Testis (tissue), 5 donors: ENCODE measurements around the gene TSLP. TPM values are rescaled to one million over a fixed set of nuclear protein-coding genes. Genes with fewer than 3 reads are reported as not detected.
A peak's percentile ranks its signal among the peaks of the same experiment; 100 is the strongest.

Experiments
- DNase-seq: peaks from one replicate; pipeline ENCODE4 v3.0.0-alpha.2; 2019
- H3K27ac ChIP-seq, 2 donors: fragments of 200-600 bp; sonication (generic); one replicate each; pipeline ENCODE4 v1.5.1; 2019
- H3K27me3 ChIP-seq: fragments of 200-600 bp; sonication (generic); one replicate; pipeline ENCODE4 v1.5.1; 2019
- H3K36me3 ChIP-seq: fragments of 200-600 bp; sonication (generic); one replicate; pipeline ENCODE4 v1.5.1; 2017; ENCODE audit warnings: low read depth; ENCODE audit errors: missing control alignments
- H3K4me1 ChIP-seq: fragments of 200-600 bp; sonication (generic); one replicate; pipeline ENCODE4 v1.5.1; 2019
- H3K4me3 ChIP-seq, 2 donors: fragments of 200-600 bp; sonication (generic); one replicate each; pipeline ENCODE4 v1.5.1; 2017 to 2019
- H3K9me3 ChIP-seq: fragments of 200-600 bp; sonication (generic); one replicate; pipeline ENCODE4 v1.5.1; 2017
- POLR2A ChIP-seq: fragments of 450-650 bp; IDR thresholded peaks from one replicate; pipeline ENCODE4 v1.6.1; 2017; ENCODE audit warnings: antibody characterized with exemption, mild to moderate bottlenecking, moderate library complexity
- WGBS, 2 donors: methylation state at CpG; one replicate each; pipeline ENCODE4 v1.1.5; 2018; 5-methylcytosine and 5-hydroxymethylcytosine counted together
- intact Hi-C: fragments of 100-400 bp; cut with DNase I; formaldehyde crosslinking; loops from one replicate; pipeline ENCODE4 v1.15.1; 2023; ENCODE audit warnings: low total_unique reads
- long read RNA-seq, 2 donors: transcript quantifications; one replicate each; lab custom pipeline, GENCODE V29; 2026
- polyA plus RNA-seq: library from polyadenylated mRNA; stranded (reverse); fragments of 350-450 nt; fragmentation: Illumina TruSeq; extraction: RNeasy Lipid Tissue Mini Kit (QIAGEN cat#74804); gene quantifications from one replicate; pipeline ENCODE4 v1.2.3, GENCODE V29; 2014; ENCODE audit warnings: low read depth, low replicate concordance; ENCODE audit not compliant: insufficient read depth
- total RNA-seq, 2 donors: library from RNA; depleted of rRNA; stranded (reverse); fragments of >200 nt; gene quantifications; one replicate each; pipeline ENCODE4 v1.2.3, GENCODE V29; 2016
- TF ChIP-seq, protein P1 (sequence below), 3 experiments: fragments of 450-650 bp in 2 of 3; fragments of 200-600 bp in 1 of 3; sonication (generic) in 1 of 3; IDR thresholded peaks; one replicate each; pipeline ENCODE4 v1.5.1; 2016 to 2019; ENCODE audit warnings: antibody characterized with exemption in 3 of 3, mild to moderate bottlenecking in 2 of 3, moderate library complexity in 1 of 3

TSLP gene
- total RNA-seq = 1 to 10 TPM; 1.7 TPM
- 1.2 TPM for polyA plus RNA-seq
- long read RNA-seq, donor 1 = 0 reads
- long read RNA-seq, donor 2 = 0 reads

GRCh38 chr5:111071413-111071812 is at the start of gene TSLP:
TSLP (plus strand) TSS chr5:111071713; CDS start chr5:111071891, 178 bp downstream.
- H3K4me1 ChIP-seq = no peaks in the 10 kb centered on the region
- DNase-seq = no peak
- intact Hi-C loops = no loop called here
- H3K27ac ChIP-seq = no peak within 1 kb of the TSS
- no peaks in the 10 kb centered on the region for H3K36me3 ChIP-seq
- TF ChIP-seq, protein P1, sequence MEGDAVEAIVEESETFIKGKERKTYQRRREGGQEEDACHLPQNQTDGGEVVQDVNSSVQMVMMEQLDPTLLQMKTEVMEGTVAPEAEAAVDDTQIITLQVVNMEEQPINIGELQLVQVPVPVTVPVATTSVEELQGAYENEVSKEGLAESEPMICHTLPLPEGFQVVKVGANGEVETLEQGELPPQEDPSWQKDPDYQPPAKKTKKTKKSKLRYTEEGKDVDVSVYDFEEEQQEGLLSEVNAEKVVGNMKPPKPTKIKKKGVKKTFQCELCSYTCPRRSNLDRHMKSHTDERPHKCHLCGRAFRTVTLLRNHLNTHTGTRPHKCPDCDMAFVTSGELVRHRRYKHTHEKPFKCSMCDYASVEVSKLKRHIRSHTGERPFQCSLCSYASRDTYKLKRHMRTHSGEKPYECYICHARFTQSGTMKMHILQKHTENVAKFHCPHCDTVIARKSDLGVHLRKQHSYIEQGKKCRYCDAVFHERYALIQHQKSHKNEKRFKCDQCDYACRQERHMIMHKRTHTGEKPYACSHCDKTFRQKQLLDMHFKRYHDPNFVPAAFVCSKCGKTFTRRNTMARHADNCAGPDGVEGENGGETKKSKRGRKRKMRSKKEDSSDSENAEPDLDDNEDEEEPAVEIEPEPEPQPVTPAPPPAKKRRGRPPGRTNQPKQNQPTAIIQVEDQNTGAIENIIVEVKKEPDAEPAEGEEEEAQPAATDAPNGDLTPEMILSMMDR (IDR thresholded peaks at IDR 0.05) = no peak
- TF ChIP-seq POLR2A = no peak
- H3K9me3 ChIP-seq = no peaks in the 10 kb centered on the region
- WGBS, 2 donors = 69 to 87% methylated on average over 4 of the region's 4 CpGs
- peak within 1 kb of the TSS in 1 of 2 donors; percentile 8 for H3K4me3 ChIP-seq
- no peaks in the 10 kb centered on the region for H3K27me3 ChIP-seq

GRCh38 chr5:111022301-111022700 is 49.2 kb upstream of the TSLP start:
- H3K9me3 ChIP-seq = no peaks in the 10 kb centered on the region
- WGBS, 2 donors = 76 to 84% methylated on average over 5 of the region's 5 CpGs
- no peak for TF ChIP-seq POLR2A
- TF ChIP-seq, protein P1 (IDR thresholded peaks at IDR 0.05) = no peak
- H3K27ac ChIP-seq = no peak overlapping the region
- no peak overlapping the region for H3K4me3 ChIP-seq
- no peaks in the 10 kb centered on the region for H3K4me1 ChIP-seq
- no peaks in the 10 kb centered on the region for H3K27me3 ChIP-seq
- no peaks in the 10 kb centered on the region for H3K36me3 ChIP-seq
- intact Hi-C loops = no loop called here
- no peak for DNase-seq

- intact Hi-C loops = no loop called here
These were observed 42.6 kb upstream of the TSLP start for GRCh38 chr5:111028865-111029264.

DNA sequence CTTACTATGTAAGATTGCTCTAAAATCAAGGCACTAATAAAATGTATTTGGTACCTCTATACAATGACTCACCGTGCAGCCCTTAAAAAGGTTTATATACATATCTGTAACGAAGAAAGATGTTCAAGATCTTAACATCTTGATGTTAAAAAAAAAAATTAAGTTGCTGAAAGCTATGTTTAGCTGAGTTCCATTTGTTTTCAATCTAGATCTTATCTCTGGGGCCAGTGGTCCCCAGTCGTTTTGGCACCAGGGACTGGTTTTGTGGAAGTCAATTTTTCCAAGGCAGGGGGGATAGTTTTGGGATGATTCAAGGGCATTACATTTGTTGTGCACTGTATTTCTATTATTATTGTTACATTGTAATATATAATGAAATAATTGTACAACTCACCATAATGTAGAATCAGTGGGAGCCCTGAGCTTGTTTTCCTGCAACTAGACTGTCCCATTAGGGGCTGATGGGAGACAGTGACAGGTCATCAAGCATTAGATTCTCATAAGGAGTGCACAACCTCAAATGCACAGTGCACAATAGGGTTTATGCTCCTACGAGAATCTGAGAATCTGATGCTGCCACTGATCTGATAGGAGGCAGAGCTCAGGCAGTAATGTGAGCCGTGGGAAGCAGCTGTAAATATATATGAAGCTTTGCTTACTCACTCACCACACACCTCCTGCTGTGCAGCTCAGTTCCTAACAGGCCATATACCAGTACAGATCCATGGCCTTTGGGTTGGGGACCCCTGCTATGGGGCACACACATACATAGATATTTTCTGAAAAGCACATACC is 27.6 kb upstream of the TSLP start:
- no peak for DNase-seq
- no peak overlapping the region for H3K27ac ChIP-seq
- H3K36me3 ChIP-seq = no peaks in the 10 kb centered on the region
- no peaks in the 10 kb centered on the region for H3K4me1 ChIP-seq
- TF ChIP-seq POLR2A = no peak
- TF ChIP-seq, protein P1 (IDR thresholded peaks at IDR 0.05) = no peak
- no peaks in the 10 kb centered on the region for H3K27me3 ChIP-seq
- intact Hi-C loops = no loop called here
- H3K4me3 ChIP-seq = no peak overlapping the region
- H3K9me3 ChIP-seq = no peaks in the 10 kb centered on the region
- WGBS, 2 donors = 49% methylated on average over 5 of the region's 5 CpGs

More at GRCh38 chr5:111028865-111029264, 42.6 kb upstream of the TSLP start:
- no peaks in the 10 kb centered on the region for H3K36me3 ChIP-seq
- no peaks in the 10 kb centered on the region for H3K4me1 ChIP-seq
- WGBS, 2 donors = 82 to 85% methylated on average over 2 of the region's 2 CpGs
- no peaks in the 10 kb centered on the region for H3K9me3 ChIP-seq
- H3K27me3 ChIP-seq = no peaks in the 10 kb centered on the region
- no peak for DNase-seq
- H3K4me3 ChIP-seq = no peak overlapping the region
- H3K27ac ChIP-seq = no peak overlapping the region
- TF ChIP-seq, protein P1 (IDR thresholded peaks at IDR 0.05) = no peak
- TF ChIP-seq POLR2A = no peak

GRCh38 chr5:111058064-111058463 is 13.4 kb upstream of the TSLP start:
- no peak overlapping the region for H3K4me3 ChIP-seq
- no peak for DNase-seq
- TF ChIP-seq, protein P1 (IDR thresholded peaks at IDR 0.05) = no peak
- TF ChIP-seq POLR2A = no peak
- intact Hi-C loops = no loop called here
- no peaks in the 10 kb centered on the region for H3K27me3 ChIP-seq
- H3K4me1 ChIP-seq = no peaks in the 10 kb centered on the region
- no peaks in the 10 kb centered on the region for H3K36me3 ChIP-seq
- H3K27ac ChIP-seq = no peak overlapping the region
- no peaks in the 10 kb centered on the region for H3K9me3 ChIP-seq
